AG04450 (cell line): ENCODE results near the gene MC2R. TPM values are rescaled to one million over a fixed set of nuclear protein-coding genes. Genes with fewer than 3 reads are reported as not detected.
"Not testable (repeated sequence)": the region's sequence is repeated elsewhere in the genome, so short reads cannot be mapped to it uniquely, and the experiment has no call there.

Source experiments
- CTCF ChIA-PET: fragments of 300-600, 350-600 bp; formaldehyde crosslinking; extraction: SDS; loops from one replicate; lab custom pipeline; 2022; ENCODE audit warnings: antibody characterized with exemption, inconsistent platforms; lab: Charles Lee
- POLR2A ChIA-PET: fragments of 350-600 bp; formaldehyde crosslinking; extraction: SDS; loops from one replicate; lab custom pipeline; 2021; ENCODE audit warnings: antibody characterized with exemption, inconsistent platforms; lab: Yijun Ruan, JAX
- DNase-seq: peaks from one replicate; pipeline ENCODE4 v3.0.0-alpha.2; 2011; ENCODE audit warnings: low read depth, low spot score
- H3K27ac ChIP-seq: one replicate; pipeline ENCODE4 v1.5.1; 2012; ENCODE audit warnings: low read depth, low read length, control low read depth
- H3K27me3 ChIP-seq: one replicate; pipeline ENCODE4 v1.6.0; 2012; ENCODE audit warnings: low read length; ENCODE audit not compliant: control insufficient read depth, insufficient read depth
- H3K4me3 ChIP-seq: 2 replicates; pipeline ENCODE4 v1.5.1; 2011; ENCODE audit warnings: mild to moderate bottlenecking, low read depth, low read length, control low read depth
- H3K9me3 ChIP-seq: 2 replicates; pipeline ENCODE4 v1.5.1; 2012; ENCODE audit warnings: low read length; ENCODE audit not compliant: control insufficient read depth, insufficient read depth
- polyA plus RNA-seq: library from polyadenylated mRNA; depleted of rRNA; stranded (reverse); fragments of >200 nt; gene quantifications from 2 replicates; pipeline ENCODE4 v1.2.3, GENCODE V29; 2011
- TF ChIP-seq, protein P1 (sequence below): IDR thresholded peaks from 2 replicates; pipeline ENCODE4 v1.5.1; 2011; ENCODE audit warnings: low read depth, low read length, control low read depth, inconsistent platforms

The MC2R gene
- polyA plus RNA-seq, 1 experiment = not detected

DNA sequence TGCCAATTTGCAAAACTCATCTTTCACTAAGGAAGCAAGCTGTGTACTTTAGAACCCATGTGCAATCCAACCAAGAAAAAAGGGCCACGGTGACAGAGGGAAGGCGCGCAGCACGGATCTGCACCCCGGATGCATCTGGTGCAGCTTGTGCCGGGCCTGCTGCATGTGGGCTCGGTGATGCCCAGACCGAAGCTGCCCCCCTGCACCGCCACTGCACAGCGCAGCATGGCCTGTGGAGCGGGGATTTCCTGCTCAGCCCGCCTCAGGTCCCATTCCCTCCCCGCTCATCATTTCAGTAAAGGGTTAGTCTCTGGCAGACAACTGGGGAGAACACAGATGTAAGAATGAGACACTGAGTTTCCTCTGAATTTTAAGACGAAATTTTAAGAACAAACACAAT is 43.0 kb downstream of the MC2R start:
- TF ChIP-seq, protein P1, sequence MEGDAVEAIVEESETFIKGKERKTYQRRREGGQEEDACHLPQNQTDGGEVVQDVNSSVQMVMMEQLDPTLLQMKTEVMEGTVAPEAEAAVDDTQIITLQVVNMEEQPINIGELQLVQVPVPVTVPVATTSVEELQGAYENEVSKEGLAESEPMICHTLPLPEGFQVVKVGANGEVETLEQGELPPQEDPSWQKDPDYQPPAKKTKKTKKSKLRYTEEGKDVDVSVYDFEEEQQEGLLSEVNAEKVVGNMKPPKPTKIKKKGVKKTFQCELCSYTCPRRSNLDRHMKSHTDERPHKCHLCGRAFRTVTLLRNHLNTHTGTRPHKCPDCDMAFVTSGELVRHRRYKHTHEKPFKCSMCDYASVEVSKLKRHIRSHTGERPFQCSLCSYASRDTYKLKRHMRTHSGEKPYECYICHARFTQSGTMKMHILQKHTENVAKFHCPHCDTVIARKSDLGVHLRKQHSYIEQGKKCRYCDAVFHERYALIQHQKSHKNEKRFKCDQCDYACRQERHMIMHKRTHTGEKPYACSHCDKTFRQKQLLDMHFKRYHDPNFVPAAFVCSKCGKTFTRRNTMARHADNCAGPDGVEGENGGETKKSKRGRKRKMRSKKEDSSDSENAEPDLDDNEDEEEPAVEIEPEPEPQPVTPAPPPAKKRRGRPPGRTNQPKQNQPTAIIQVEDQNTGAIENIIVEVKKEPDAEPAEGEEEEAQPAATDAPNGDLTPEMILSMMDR = no peak
- H3K27ac ChIP-seq = no peak overlapping the region
- DNase-seq = no peak
- ChIA-PET POLR2A (no interaction called here), CTCF (no interaction called here)
- peaks cover 33% of the 10 kb centered on the region for H3K9me3 ChIP-seq
- H3K4me3 ChIP-seq = no peak overlapping the region
- H3K27me3 ChIP-seq = no peaks in the 10 kb centered on the region

DNA sequence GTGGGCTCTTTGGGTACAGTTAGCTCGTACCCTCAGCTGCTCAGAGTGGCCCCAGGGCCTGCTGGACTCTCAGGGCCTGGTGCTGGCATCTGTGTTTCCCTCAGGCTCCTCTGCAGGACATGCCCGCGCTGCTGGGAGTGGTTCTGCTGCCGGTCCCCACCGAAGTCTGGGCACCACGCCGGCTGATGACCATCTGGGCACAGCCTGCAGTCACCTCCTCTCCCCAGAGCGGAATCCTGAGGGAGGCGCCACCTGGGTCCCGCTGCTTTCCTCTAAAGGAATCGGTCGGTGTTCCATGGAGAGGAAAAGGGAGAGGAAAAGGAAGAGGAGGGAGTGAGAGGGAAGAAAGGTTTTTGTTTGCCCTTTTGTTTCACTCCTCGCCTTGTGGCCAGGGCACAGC is 43.6 kb downstream of the MC2R start:
- ChIA-PET POLR2A (no interaction called here), CTCF (no interaction called here)
- no peaks in the 10 kb centered on the region for H3K27me3 ChIP-seq

DNA sequence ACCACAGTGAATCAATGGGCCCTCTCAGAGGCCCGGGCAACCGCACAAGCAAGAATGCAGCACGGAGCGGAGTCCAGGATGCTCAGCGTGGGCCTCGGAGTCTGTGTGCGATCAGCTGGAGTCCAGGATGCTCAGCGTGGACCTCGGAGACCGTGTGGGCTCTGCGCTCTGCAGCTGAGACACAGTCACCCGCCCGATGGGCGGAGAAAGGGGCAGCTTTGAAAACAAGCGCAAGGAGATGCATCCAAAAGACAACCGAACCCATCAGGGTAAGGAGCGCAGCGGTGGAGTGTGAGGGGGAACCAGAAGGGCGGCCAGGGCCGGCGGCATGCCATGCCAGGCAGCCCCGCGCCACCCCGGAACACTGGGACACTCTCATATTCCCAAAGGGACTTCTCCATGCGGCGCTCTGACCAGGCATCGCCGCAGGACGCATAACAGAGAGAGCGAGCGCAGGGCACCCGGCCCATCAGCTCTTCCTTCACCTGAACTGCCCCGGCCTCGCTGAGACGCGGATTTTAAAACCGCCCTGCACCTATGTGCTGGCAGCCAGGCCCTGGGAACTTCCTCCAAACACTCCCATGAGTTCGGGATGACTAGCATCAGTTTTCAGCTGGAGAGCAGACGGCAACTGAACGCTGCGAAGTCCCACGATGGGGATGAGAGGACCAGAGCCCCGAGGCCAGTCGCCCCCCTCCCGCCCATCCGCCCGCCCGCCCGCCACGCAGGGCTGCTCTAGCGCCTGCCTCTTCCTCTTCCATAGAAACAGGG is 46.6 kb downstream of the MC2R start:
- no peak overlapping the region for H3K27ac ChIP-seq
- ChIA-PET POLR2A (no interaction called here), CTCF (no interaction called here)
- TF ChIP-seq, protein P1 = no peak
- no peak overlapping the region for H3K4me3 ChIP-seq
- peaks cover 29% of the 10 kb centered on the region for H3K9me3 ChIP-seq
- H3K27me3 ChIP-seq = no peaks in the 10 kb centered on the region
- no peak for DNase-seq

More for the DNA sequence above, 43.6 kb downstream of the MC2R start:
- H3K4me3 ChIP-seq = no peak overlapping the region
- peaks cover 33% of the 10 kb centered on the region for H3K9me3 ChIP-seq
- TF ChIP-seq, protein P1 = no peak
- no peak overlapping the region for H3K27ac ChIP-seq
- DNase-seq = no peak

DNA sequence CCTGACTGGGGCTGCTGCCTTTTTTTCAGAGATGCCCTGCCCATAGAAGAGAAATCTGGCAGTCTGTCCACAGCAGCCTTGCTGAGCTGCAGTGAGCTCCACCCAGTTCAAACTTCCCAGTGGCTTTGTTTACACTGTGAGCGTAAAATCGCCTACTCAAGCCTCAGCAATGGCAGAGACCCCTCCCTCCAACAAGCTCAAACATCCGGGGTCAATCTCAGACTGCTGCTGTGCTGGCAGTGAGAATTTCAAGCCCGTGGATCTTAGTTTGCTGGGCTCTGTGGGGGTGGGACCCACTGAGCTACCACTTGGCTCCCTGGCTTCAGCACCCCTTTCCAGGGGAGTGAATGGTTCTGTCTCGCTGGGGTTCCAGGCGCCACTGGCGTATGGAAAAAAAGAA is 52.4 kb downstream of the MC2R start:
- POLR2A ChIA-PET, CTCF ChIA-PET, DNase-seq, H3K27ac ChIP-seq, H3K27me3 ChIP-seq, H3K4me3 ChIP-seq: not testable (repeated sequence)
- peaks cover 13% of the 10 kb centered on the region for H3K9me3 ChIP-seq

DNA sequence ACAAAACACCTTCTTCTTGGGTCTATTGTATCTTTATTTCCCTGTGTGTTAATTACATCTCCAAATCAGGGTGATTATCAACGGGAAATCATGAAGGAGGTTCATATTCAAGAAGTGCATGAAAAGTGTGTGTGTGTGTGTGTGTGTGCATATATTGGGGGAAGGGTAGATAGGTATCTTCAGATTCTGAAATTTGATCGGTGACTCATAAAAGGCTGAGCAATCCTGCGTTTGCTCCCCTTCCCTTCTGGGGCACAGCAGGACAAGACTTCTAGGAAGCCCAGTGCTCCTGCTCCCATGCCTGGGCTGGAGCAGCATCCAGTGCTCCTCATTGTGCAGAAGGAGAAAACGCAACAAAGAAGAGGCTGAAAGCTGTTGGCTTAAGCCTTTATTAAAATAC is 65.5 kb downstream of the MC2R start:
- TF ChIP-seq, protein P1 = no peak
- Histone ChIP-seq H3K27ac (no peak overlapping the region), H3K9me3 (peaks cover 24% of the 10 kb centered on the region), H3K4me3 (no peak overlapping the region), H3K27me3 (no peaks in the 10 kb centered on the region)
- CTCF ChIA-PET = no interaction called here
- DNase-seq = no peak
- POLR2A ChIA-PET = no interaction called here
